ENCODE measurements around the gene MRPL52. TPM values are rescaled to one million over a fixed set of nuclear protein-coding genes. Genes with fewer than 3 reads are reported as not detected.
A peak's percentile ranks its signal among the peaks of the same experiment; 100 is the strongest.

The MRPL52 gene
- total and polyA plus RNA-seq, 2 of the 13 experiments (the other 11 are each of a cell fraction or from before 2014, with no cell fraction given) = 118 to 329 TPM

GRCh38 chr14:22835505-22835904, 5.8 kb downstream of the MRPL52 start (continued):
- TF ChIP-seq, protein P1, sequence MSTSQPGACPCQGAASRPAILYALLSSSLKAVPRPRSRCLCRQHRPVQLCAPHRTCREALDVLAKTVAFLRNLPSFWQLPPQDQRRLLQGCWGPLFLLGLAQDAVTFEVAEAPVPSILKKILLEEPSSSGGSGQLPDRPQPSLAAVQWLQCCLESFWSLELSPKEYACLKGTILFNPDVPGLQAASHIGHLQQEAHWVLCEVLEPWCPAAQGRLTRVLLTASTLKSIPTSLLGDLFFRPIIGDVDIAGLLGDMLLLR (CRISPR knock-in tag; IDR thresholded peaks at IDR 0.05) = no peak
- TF ChIP-seq ZFP62 (CRISPR knock-in tag; IDR thresholded peaks at IDR 0.05) = no peak
- TF ChIP-seq CREBL2 (CRISPR knock-in tag; IDR thresholded peaks at IDR 0.05; ENCODE audit: borderline replicate concordance) = no peak
- no peak for TF ChIP-seq NR2F2 (IDR thresholded peaks at IDR 0.05; ENCODE audit: borderline replicate concordance, low read depth)
- TF ChIP-seq PLRG1 (conservative IDR thresholded peaks at IDR 0.05) = 0 out of 2 replicates have a peak, but pooled peaks have one; percentile 59
- no peak for TF ChIP-seq POGZ (CRISPR knock-in tag; IDR thresholded peaks at IDR 0.05)
- TF ChIP-seq MAF1 (CRISPR knock-in tag; IDR thresholded peaks at IDR 0.05; ENCODE audit: borderline replicate concordance) = no peak
- TF ChIP-seq ZNF740 (CRISPR knock-in tag; IDR thresholded peaks at IDR 0.05) = no peak
- TF ChIP-seq ATF7 (IDR thresholded peaks at IDR 0.05) = 0 out of 2 replicates have a peak, but pooled peaks have one; percentile 14
- TF ChIP-seq ATF7 (CRISPR knock-in tag; IDR thresholded peaks at IDR 0.05) = no peak
- 0 out of 2 replicates have a peak, but pooled peaks have one; percentile 44 for TF ChIP-seq IKZF1 (IDR thresholded peaks at IDR 0.05)
- no peak for TF ChIP-seq ZNF652 (CRISPR knock-in tag; IDR thresholded peaks at IDR 0.05; ENCODE audit: borderline replicate concordance, low read depth)

DNA sequence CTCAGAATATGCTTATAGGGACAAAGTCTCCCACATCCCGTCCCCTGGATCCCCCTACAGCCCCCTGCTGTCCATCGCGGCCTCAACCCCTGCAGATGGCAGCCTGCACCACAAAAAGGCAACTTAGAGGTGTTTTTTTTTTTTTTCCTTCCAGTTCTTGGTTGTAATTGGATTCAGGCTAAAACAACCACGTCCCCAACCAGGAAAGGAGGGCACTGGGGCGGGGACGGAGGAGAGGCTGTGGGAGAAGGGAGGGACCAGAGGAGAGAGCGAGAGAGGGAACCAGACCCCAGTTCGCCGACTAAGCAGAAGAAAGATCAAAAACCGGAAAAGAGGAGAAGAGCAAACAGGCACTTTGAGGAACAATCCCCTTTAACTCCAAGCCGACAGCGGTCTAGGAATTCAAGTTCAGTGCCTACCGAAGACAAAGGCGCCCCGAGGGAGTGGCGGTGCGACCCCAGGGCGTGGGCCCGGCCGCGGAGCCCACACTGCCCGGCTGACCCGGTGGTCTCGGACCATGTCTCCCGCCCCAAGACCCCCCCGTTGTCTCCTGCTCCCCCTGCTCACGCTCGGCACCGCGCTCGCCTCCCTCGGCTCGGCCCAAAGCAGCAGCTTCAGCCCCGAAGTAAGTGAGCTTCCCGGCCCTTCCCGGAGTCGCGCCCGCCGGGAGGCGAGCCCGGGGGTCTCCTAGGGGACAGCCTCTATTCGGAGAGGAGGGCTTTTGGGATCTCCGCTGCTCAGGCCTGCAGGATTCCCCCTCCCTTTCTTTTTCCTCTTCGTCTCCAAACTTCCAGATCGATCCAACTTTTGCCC, 6.8 kb downstream of the MRPL52 start, which contains the start of gene MMP14:
Gene MMP14, plus strand, starts transcription at position 285 of the 813 bp plus-strand sequence. Its CDS starts 233 bp downstream, at position 518.
- no peak for FAIRE-seq
- BruUV-seq (replicated peaks) = TSS peak; percentile 87
- 64% methylated on average over 46 of the region's 46 CpGs for WGBS (ENCODE audit: low lambda C conversion rate)
- H3K9me3 ChIP-seq (ENCODE audit: low read length) = no peaks in the 10 kb centered on the region
- ATAC-seq = peak; percentile 11
- H3K27ac ChIP-seq (ENCODE audit: extremely low read length, insufficient read depth, low read length) = no peak within 1 kb of the TSS
- peak within 1 kb of the TSS; percentile 79 for H3K4me2 ChIP-seq (ENCODE audit: low read depth, low read length)
- no peaks in the 10 kb centered on the region for H3K27me3 ChIP-seq (ENCODE audit: control insufficient read depth in 1 of 2, insufficient read depth in 2 of 2, low read length in 2 of 2)
- H3K4me1 ChIP-seq (ENCODE audit: insufficient read depth, low read length) = peaks cover 43% of the 10 kb centered on the region
- intact Hi-C loops (cut with micrococcal nuclease; ENCODE audit: unreplicated experiment) = loop anchor here (2.0 kb wide), 1 partner anchor 16 kb away; no protein-coding TSS in a partner anchor
- peaks cover 9 to 14% of the 10 kb centered on the region in 2 experiments for H3K36me3 ChIP-seq (replicated peaks in 1 of 2; ENCODE audit: control insufficient read depth in 1 of 2, insufficient read depth in 2 of 2, low read length in 2 of 2)
- H3K9ac ChIP-seq (ENCODE audit: insufficient read depth, low read depth, low read length) = peak within 1 kb of the TSS; percentile 73
- H3K79me2 ChIP-seq (ENCODE audit: insufficient read depth, low read length) = peaks cover under 1% of the 10 kb centered on the region
- in situ Hi-C loops (cut with HindIII; ENCODE audit: extremely low pct_ligation_motif_present, low pct_unique_long_range_greater_than_20kb) = no loop called here
- H3K4me3 ChIP-seq (replicated peaks in 1 of 3; ENCODE audit: insufficient read depth in 1 of 3, low read depth in 2 of 3, low read length in 3 of 3) = peak within 1 kb of the TSS; percentile 55 to 71 (median 57)
- no peak for DNase-seq (ENCODE audit: low spot score)
- ChIA-PET CTCF (ENCODE audit: low intra/inter-chr PET ratio, low total read pairs) (interaction anchor here (2.4 to 2.6 kb wide), 2 partner anchors 17 to 279 kb away, joined by 10 read pairs; no protein-coding TSS in a partner anchor), POLR2A (interaction anchor here (0.9 to 3.7 kb wide), 16 partner anchors 9 to 1435 kb away, joined by 3 to 27 read pairs (median 6); partner anchors contain the start of genes ACIN1, C14orf119, DAD1 and LRP10)
- H2AFZ ChIP-seq (ENCODE audit: low read length) = peak within 1 kb of the TSS; percentile 4
- H4K20me1 ChIP-seq (ENCODE audit: insufficient read depth, low read length) = no peaks in the 10 kb centered on the region
- TF ChIP-seq MZF1 (CRISPR knock-in tag; IDR thresholded peaks at IDR 0.05; ENCODE audit: borderline replicate concordance) (peak; percentile 83; the same call in 1 of the 2 replicates), ZSCAN31 (CRISPR knock-in tag; IDR thresholded peaks at IDR 0.05; ENCODE audit: low read depth) (no peak), E2F5 (CRISPR knock-in tag; conservative IDR thresholded peaks at IDR 0.05) (no peak), ZFP62 (CRISPR knock-in tag; IDR thresholded peaks at IDR 0.05) (no peak), ZSCAN12 (CRISPR knock-in tag; IDR thresholded peaks at IDR 0.05) (0 out of 2 replicates have a peak, but pooled peaks have one; percentile 6), ZNF143 (CRISPR knock-in tag; IDR thresholded peaks at IDR 0.05) (no peak), ZNF839 (CRISPR knock-in tag; IDR thresholded peaks at IDR 0.05; ENCODE audit: borderline replicate concordance) (0 out of 2 replicates have a peak, but pooled peaks have one; percentile 63)
- TF ChIP-seq, protein P2, sequence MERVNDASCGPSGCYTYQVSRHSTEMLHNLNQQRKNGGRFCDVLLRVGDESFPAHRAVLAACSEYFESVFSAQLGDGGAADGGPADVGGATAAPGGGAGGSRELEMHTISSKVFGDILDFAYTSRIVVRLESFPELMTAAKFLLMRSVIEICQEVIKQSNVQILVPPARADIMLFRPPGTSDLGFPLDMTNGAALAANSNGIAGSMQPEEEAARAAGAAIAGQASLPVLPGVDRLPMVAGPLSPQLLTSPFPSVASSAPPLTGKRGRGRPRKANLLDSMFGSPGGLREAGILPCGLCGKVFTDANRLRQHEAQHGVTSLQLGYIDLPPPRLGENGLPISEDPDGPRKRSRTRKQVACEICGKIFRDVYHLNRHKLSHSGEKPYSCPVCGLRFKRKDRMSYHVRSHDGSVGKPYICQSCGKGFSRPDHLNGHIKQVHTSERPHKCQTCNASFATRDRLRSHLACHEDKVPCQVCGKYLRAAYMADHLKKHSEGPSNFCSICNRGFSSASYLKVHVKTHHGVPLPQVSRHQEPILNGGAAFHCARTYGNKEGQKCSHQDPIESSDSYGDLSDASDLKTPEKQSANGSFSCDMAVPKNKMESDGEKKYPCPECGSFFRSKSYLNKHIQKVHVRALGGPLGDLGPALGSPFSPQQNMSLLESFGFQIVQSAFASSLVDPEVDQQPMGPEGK (CRISPR knock-in tag; IDR thresholded peaks at IDR 0.05) = 0 out of 2 replicates have a peak, but pooled peaks have one; percentile 8

Measured in HepG2 (cell line).